Measurements from ENCODE around the gene CCDC97. TPM values are rescaled to one million over a fixed set of nuclear protein-coding genes. Genes with fewer than 3 reads are reported as not detected.

The CCDC97 gene
- 10 to 100 TPM; 35.1 to 40.9 TPM for total RNA-seq

GRCh38 chr19:41310033-41310831, at the start of gene CCDC97:
CCDC97 (plus strand) TSS chr19:41310172; CDS start chr19:41310311, 139 bp downstream.
- Mint-ChIP-seq H3K27me3 (no peaks in the 10 kb centered on the region), H3K4me1 (peaks cover 50% of the 10 kb centered on the region), H3K36me3 (ENCODE audit: low read depth) (peaks cover 95% of the 10 kb centered on the region), H3K4me3 (peak within 1 kb of the TSS; percentile 97), H3K9me3 (no peaks in the 10 kb centered on the region), H3K27ac (peak within 1 kb of the TSS; percentile 99)
- peak; percentile 70 for ATAC-seq (replicated peaks)

- Mint-ChIP-seq H3K4me3 (peak overlapping the region; percentile 88), H3K4me1 (peaks cover 17% of the 10 kb centered on the region), H3K27me3 (no peaks in the 10 kb centered on the region), H3K9me3 (no peaks in the 10 kb centered on the region), H3K36me3 (ENCODE audit: low read depth) (peaks cover 45% of the 10 kb centered on the region), H3K27ac (peak overlapping the region; percentile 100)
- ATAC-seq (replicated peaks): no peak
Measured at GRCh38 chr19:41261474-41262190, 48.3 kb upstream of the CCDC97 start.

GRCh38 chr19:41263042-41263849, 46.7 kb upstream of the CCDC97 start:
- Mint-ChIP-seq H3K27me3 (no peaks in the 10 kb centered on the region), H3K9me3 (no peaks in the 10 kb centered on the region), H3K4me3 (peak overlapping the region; percentile 88), H3K27ac (peak overlapping the region; percentile 100), H3K36me3 (ENCODE audit: low read depth) (peaks cover 61% of the 10 kb centered on the region), H3K4me1 (peaks cover 29% of the 10 kb centered on the region)
- peak; percentile 57 for ATAC-seq (replicated peaks)

- ATAC-seq (replicated peaks): peak; percentile 68
- H3K4me1 Mint-ChIP-seq: peaks cover 29% of the 10 kb centered on the region
- H3K9me3 Mint-ChIP-seq: no peaks in the 10 kb centered on the region
- peak within 1 kb of the TSS; percentile 88 for H3K4me3 Mint-ChIP-seq
- peak within 1 kb of the TSS; percentile 100 for H3K27ac Mint-ChIP-seq
- no peaks in the 10 kb centered on the region for H3K27me3 Mint-ChIP-seq
- peaks cover 69% of the 10 kb centered on the region for H3K36me3 Mint-ChIP-seq (ENCODE audit: low read depth)
Measured at GRCh38 chr19:41263850-41264580, 46.0 kb upstream of the CCDC97 start, which contains the start of gene HNRNPUL1. HNRNPUL1 (plus strand) TSS chr19:41264372; CDS start chr19:41264504, 132 bp downstream.

GRCh38 chr19:41264581-41265394, 45.2 kb upstream of the CCDC97 start:
- Mint-ChIP-seq H3K36me3 (ENCODE audit: low read depth) (peaks cover 77% of the 10 kb centered on the region), H3K4me3 (peak overlapping the region; percentile 88), H3K4me1 (peaks cover 29% of the 10 kb centered on the region), H3K9me3 (no peaks in the 10 kb centered on the region), H3K27ac (peak overlapping the region; percentile 100), H3K27me3 (no peaks in the 10 kb centered on the region)
- ATAC-seq (replicated peaks): no peak

GRCh38 chr19:41265395-41266153, 44.4 kb upstream of the CCDC97 start:
- Mint-ChIP-seq H3K36me3 (ENCODE audit: low read depth) (peaks cover 85% of the 10 kb centered on the region), H3K4me3 (peak overlapping the region; percentile 88)

GRCh38 chr19:41269055-41269454, 40.9 kb upstream of the CCDC97 start:
- Mint-ChIP-seq H3K27me3 (no peaks in the 10 kb centered on the region), H3K4me3 (no peak overlapping the region), H3K9me3 (no peaks in the 10 kb centered on the region), H3K36me3 (ENCODE audit: low read depth) (peaks cover 99% of the 10 kb centered on the region), H3K27ac (no peak overlapping the region), H3K4me1 (peaks cover 26% of the 10 kb centered on the region)
- no peak for ATAC-seq (replicated peaks)

More at GRCh38 chr19:41265395-41266153, 44.4 kb upstream of the CCDC97 start:
- no peaks in the 10 kb centered on the region for H3K27me3 Mint-ChIP-seq
- H3K27ac Mint-ChIP-seq: peak overlapping the region; percentile 100
- H3K4me1 Mint-ChIP-seq: peaks cover 29% of the 10 kb centered on the region
- no peak for ATAC-seq (replicated peaks)
- H3K9me3 Mint-ChIP-seq: no peaks in the 10 kb centered on the region

- ATAC-seq (replicated peaks): no peak
- Mint-ChIP-seq H3K4me3 (no peak overlapping the region), H3K4me1 (peaks cover 26% of the 10 kb centered on the region), H3K9me3 (no peaks in the 10 kb centered on the region), H3K36me3 (ENCODE audit: low read depth) (peaks cover 99% of the 10 kb centered on the region), H3K27ac (no peak overlapping the region), H3K27me3 (no peaks in the 10 kb centered on the region)
Measured at GRCh38 chr19:41269571-41269970, 40.4 kb upstream of the CCDC97 start.

GRCh38 chr19:41273076-41273475, 36.9 kb upstream of the CCDC97 start:
- Mint-ChIP-seq H3K36me3 (ENCODE audit: low read depth) (peaks cover 100% of the 10 kb centered on the region), H3K4me1 (peaks cover 14% of the 10 kb centered on the region), H3K9me3 (no peaks in the 10 kb centered on the region), H3K4me3 (no peak overlapping the region), H3K27me3 (no peaks in the 10 kb centered on the region), H3K27ac (peak overlapping the region; percentile 18)
- no peak for ATAC-seq (replicated peaks)

GRCh38 chr19:41274802-41275201, 35.2 kb upstream of the CCDC97 start:
- peaks cover 100% of the 10 kb centered on the region for H3K36me3 Mint-ChIP-seq (ENCODE audit: low read depth)
- no peak overlapping the region for H3K4me3 Mint-ChIP-seq
- no peaks in the 10 kb centered on the region for H3K9me3 Mint-ChIP-seq
- H3K27ac Mint-ChIP-seq: peak overlapping the region; percentile 5
- no peak for ATAC-seq (replicated peaks)
- peaks cover 14% of the 10 kb centered on the region for H3K4me1 Mint-ChIP-seq
- H3K27me3 Mint-ChIP-seq: no peaks in the 10 kb centered on the region

GRCh38 chr19:41276231-41276630, 33.7 kb upstream of the CCDC97 start:
- H3K4me1 Mint-ChIP-seq: peaks cover 14% of the 10 kb centered on the region
- no peaks in the 10 kb centered on the region for H3K9me3 Mint-ChIP-seq
- H3K27ac Mint-ChIP-seq: no peak overlapping the region
- no peaks in the 10 kb centered on the region for H3K27me3 Mint-ChIP-seq
- no peak for ATAC-seq (replicated peaks)
- H3K4me3 Mint-ChIP-seq: no peak overlapping the region
- peaks cover 100% of the 10 kb centered on the region for H3K36me3 Mint-ChIP-seq (ENCODE audit: low read depth)

- H3K36me3 Mint-ChIP-seq (ENCODE audit: low read depth): peaks cover 100% of the 10 kb centered on the region
- H3K4me3 Mint-ChIP-seq: no peak overlapping the region
- no peak for ATAC-seq (replicated peaks)
- no peaks in the 10 kb centered on the region for H3K27me3 Mint-ChIP-seq
- no peaks in the 10 kb centered on the region for H3K9me3 Mint-ChIP-seq
- H3K27ac Mint-ChIP-seq: no peak overlapping the region
- peaks cover 5% of the 10 kb centered on the region for H3K4me1 Mint-ChIP-seq
Measured at GRCh38 chr19:41278478-41278877, 31.5 kb upstream of the CCDC97 start.
